Fibroblast of lung (primary cell): Measurements from ENCODE around the gene PDE3B. TPM values are rescaled to one million over a fixed set of nuclear protein-coding genes. Genes with fewer than 3 reads are reported as not detected.

ENCODE experiments used
- DNase-seq, 2 donors: peaks; one replicate each; pipeline versions ENCODE4 v3.0.0 to v3.0.0-alpha.2; 2010; ENCODE audit warnings: low read depth in 2 of 2
- H2AFZ ChIP-seq: 2 replicates; pipeline ENCODE4 v1.5.1; 2012; ENCODE audit warnings: low read length, control low read depth, inconsistent platforms
- H3K27ac ChIP-seq: 2 replicates; pipeline ENCODE4 v1.5.1; 2011; ENCODE audit warnings: low read length, control low read depth; ENCODE audit not compliant: insufficient read depth
- H3K27me3 ChIP-seq: 2 replicates; pipeline ENCODE4 v1.5.1; 2011; ENCODE audit warnings: mild to moderate bottlenecking, low read length; ENCODE audit not compliant: control insufficient read depth, insufficient read depth
- H3K36me3 ChIP-seq: 2 replicates; pipeline ENCODE4 v1.5.1; 2011; ENCODE audit warnings: low read length; ENCODE audit not compliant: control insufficient read depth, insufficient read depth
- H3K4me1 ChIP-seq: 2 replicates; pipeline ENCODE4 v1.5.1; 2011; ENCODE audit warnings: low read length; ENCODE audit not compliant: control insufficient read depth, insufficient read depth; ENCODE audit errors: extremely low read depth
- H3K4me2 ChIP-seq: 2 replicates; pipeline ENCODE4 v1.5.1; 2011; ENCODE audit warnings: low read length, control low read depth; ENCODE audit not compliant: insufficient read depth; ENCODE audit errors: extremely low read depth
- H3K4me3 ChIP-seq, 4 experiments: fragments of 200-600 bp in 1 of 4; sonication (generic) in 1 of 4; replicated peaks in 1 of 4; 2 replicates each; pipeline ENCODE4 v1.5.1; 2011 to 2016; ENCODE audit warnings: low read length in 4 of 4, low read depth in 3 of 4, mild to moderate bottlenecking in 3 of 4, control low read depth in 2 of 4, inconsistent platforms in 1 of 4, mixed read lengths in 1 of 4; ENCODE audit not compliant: insufficient read depth in 1 of 4; ENCODE audit errors: control extremely low read depth in 1 of 4
- H3K79me2 ChIP-seq: 2 replicates; pipeline ENCODE4 v1.5.1; 2012; ENCODE audit warnings: mild to moderate bottlenecking, low read length, inconsistent platforms; ENCODE audit not compliant: control insufficient read depth, insufficient read depth
- H3K9ac ChIP-seq: 2 replicates; pipeline ENCODE4 v1.5.1; 2011; ENCODE audit warnings: mild to moderate bottlenecking, low read length, control low read depth; ENCODE audit not compliant: insufficient read depth
- H3K9me3 ChIP-seq: 2 replicates; pipeline ENCODE4 v1.5.1; 2012; ENCODE audit warnings: low read depth, low read length; ENCODE audit not compliant: control insufficient read depth, insufficient read depth
- H4K20me1 ChIP-seq: 2 replicates; pipeline ENCODE4 v1.5.1; 2011; ENCODE audit warnings: low read length; ENCODE audit not compliant: control insufficient read depth, insufficient read depth; ENCODE audit errors: extremely low read depth
- EZH2 ChIP-seq: IDR thresholded peaks from 2 replicates; pipeline ENCODE4 v1.5.1; 2012; ENCODE audit warnings: low read length, control low read depth, mild to moderate bottlenecking; ENCODE audit errors: missing control alignments
- polyA plus RNA-seq, 2 donors: library from polyadenylated mRNA; depleted of rRNA in 1 of 2; stranded (reverse) in 1 of 2; unstranded in 1 of 2; fragments of >200 nt; gene quantifications; 2 replicates each; pipeline ENCODE4 v1.2.1, GENCODE V29; 2011 to 2012; ENCODE audit warnings: missing spikeins in 1 of 2
- total RNA-seq: library from RNA; depleted of rRNA; stranded (reverse); fragments of >200 nt; gene quantifications from 2 replicates; pipeline ENCODE4 v1.2.1, GENCODE V29; 2014
- TF ChIP-seq, protein P1 (sequence below), 2 donors: IDR thresholded peaks in 1 of 2; conservative IDR thresholded peaks in 1 of 2; 1 replicate in 1 of 2; 2 replicates in 1 of 2; pipeline ENCODE4 v1.5.1; 2011 to 2012; ENCODE audit warnings: low read length in 2 of 2, control low read depth in 1 of 2, inconsistent platforms in 1 of 2, low read depth in 1 of 2, mild to moderate bottlenecking in 1 of 2

Gene PDE3B
- total and polyA plus RNA-seq, 2 donors (not counting 1 experiment from before 2014, with no cell fraction given) = 0.43 to 11.2 TPM

- TF ChIP-seq EZH2 = no peak
- Histone ChIP-seq H3K27me3 (no peaks in the 10 kb centered on the region), H2AFZ (no peak overlapping the region), H3K4me3 (no peak overlapping the region), H3K36me3 (no peaks in the 10 kb centered on the region), H3K4me1 (no peaks in the 10 kb centered on the region), H3K9me3 (no peaks in the 10 kb centered on the region), H3K9ac (no peak overlapping the region), H3K4me2 (no peak overlapping the region), H4K20me1 (no peaks in the 10 kb centered on the region), H3K79me2 (no peaks in the 10 kb centered on the region), H3K27ac (no peak overlapping the region)
- DNase-seq = peak in 1 of 2 donors; percentile 44
These were observed 228.4 kb downstream of the PDE3B start for GRCh38 chr11:14872032-14872431.

DNA sequence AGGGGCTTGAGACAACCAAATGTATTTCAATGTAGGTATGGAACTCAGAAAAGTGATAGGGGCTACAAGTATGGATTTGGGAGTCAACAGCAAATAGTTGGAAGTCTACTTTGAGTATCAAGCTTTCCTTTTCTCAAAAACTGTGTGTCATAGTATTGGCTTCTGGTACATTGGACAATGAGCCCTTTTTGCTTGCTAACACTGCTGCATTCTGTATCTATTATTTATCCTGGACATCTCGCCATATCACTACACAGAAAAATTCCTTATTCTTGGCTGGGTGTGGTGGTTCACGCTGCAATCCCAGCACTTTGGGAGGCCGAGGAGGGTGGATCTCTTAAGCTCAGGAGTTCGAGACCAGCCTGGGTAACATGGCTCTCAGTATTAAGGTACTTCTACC lies 230.0 kb downstream of the PDE3B start:
- no peak for DNase-seq
- Histone ChIP-seq H4K20me1 (no peaks in the 10 kb centered on the region), H3K27me3 (no peaks in the 10 kb centered on the region), H3K9ac (no peak overlapping the region), H3K4me3 (no peak overlapping the region), H3K79me2 (no peaks in the 10 kb centered on the region), H3K4me1 (no peaks in the 10 kb centered on the region), H3K9me3 (no peaks in the 10 kb centered on the region), H3K36me3 (no peaks in the 10 kb centered on the region), H3K27ac (no peak overlapping the region), H2AFZ (no peak overlapping the region), H3K4me2 (no peak overlapping the region)
- no peak for TF ChIP-seq EZH2
- TF ChIP-seq, protein P1, sequence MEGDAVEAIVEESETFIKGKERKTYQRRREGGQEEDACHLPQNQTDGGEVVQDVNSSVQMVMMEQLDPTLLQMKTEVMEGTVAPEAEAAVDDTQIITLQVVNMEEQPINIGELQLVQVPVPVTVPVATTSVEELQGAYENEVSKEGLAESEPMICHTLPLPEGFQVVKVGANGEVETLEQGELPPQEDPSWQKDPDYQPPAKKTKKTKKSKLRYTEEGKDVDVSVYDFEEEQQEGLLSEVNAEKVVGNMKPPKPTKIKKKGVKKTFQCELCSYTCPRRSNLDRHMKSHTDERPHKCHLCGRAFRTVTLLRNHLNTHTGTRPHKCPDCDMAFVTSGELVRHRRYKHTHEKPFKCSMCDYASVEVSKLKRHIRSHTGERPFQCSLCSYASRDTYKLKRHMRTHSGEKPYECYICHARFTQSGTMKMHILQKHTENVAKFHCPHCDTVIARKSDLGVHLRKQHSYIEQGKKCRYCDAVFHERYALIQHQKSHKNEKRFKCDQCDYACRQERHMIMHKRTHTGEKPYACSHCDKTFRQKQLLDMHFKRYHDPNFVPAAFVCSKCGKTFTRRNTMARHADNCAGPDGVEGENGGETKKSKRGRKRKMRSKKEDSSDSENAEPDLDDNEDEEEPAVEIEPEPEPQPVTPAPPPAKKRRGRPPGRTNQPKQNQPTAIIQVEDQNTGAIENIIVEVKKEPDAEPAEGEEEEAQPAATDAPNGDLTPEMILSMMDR (conservative IDR thresholded peaks at IDR 0.05 in 1 of 2, IDR thresholded peaks at IDR 0.05 in 1 of 2; ENCODE audit: low read depth in 1 of 2, low read length in 2 of 2) = no peak

DNA sequence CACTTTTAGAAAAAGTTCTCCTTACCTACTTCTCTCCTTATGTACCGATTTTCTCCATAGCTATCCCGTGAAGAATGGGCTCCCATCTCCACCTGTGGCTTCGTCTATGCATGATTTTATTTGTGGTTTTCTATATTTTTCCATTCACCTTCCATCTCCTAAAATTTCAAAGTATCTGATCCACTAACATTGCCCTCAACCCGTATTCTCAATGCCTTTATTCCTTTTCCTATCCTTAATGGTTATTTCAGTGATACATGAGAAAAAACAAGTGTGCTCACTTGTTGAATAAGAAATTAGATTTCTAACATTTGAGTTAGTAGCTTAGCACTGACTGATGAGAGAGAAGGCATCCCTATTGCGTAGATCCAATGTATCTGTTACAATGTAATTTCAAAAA lies 231.6 kb downstream of the PDE3B start:
- no peaks in the 10 kb centered on the region for H3K27me3 ChIP-seq
- H3K27ac ChIP-seq = no peak overlapping the region
- H3K36me3 ChIP-seq = no peaks in the 10 kb centered on the region
- H3K4me3 ChIP-seq = no peak overlapping the region
- no peak overlapping the region for H3K9ac ChIP-seq
- no peaks in the 10 kb centered on the region for H3K4me1 ChIP-seq
- H4K20me1 ChIP-seq = no peaks in the 10 kb centered on the region
- no peak overlapping the region for H3K4me2 ChIP-seq
- H3K9me3 ChIP-seq = no peaks in the 10 kb centered on the region
- no peak for DNase-seq
- no peak overlapping the region for H2AFZ ChIP-seq
- TF ChIP-seq EZH2 = no peak
- TF ChIP-seq, protein P1 (conservative IDR thresholded peaks at IDR 0.05 in 1 of 2, IDR thresholded peaks at IDR 0.05 in 1 of 2; ENCODE audit: low read depth in 1 of 2, low read length in 2 of 2) = no peak
- no peaks in the 10 kb centered on the region for H3K79me2 ChIP-seq
